Dedifferentiated amniotic fluid mesenchymal stem cell (primary cell): ENCODE results near the gene HNRNPUL1.

Experiments
- DNase-seq: peaks from one replicate; pipeline ENCODE4 v3.0.0-alpha.2; 2016; ENCODE audit errors: extremely low spot score

The HNRNPUL1 gene

DNA sequence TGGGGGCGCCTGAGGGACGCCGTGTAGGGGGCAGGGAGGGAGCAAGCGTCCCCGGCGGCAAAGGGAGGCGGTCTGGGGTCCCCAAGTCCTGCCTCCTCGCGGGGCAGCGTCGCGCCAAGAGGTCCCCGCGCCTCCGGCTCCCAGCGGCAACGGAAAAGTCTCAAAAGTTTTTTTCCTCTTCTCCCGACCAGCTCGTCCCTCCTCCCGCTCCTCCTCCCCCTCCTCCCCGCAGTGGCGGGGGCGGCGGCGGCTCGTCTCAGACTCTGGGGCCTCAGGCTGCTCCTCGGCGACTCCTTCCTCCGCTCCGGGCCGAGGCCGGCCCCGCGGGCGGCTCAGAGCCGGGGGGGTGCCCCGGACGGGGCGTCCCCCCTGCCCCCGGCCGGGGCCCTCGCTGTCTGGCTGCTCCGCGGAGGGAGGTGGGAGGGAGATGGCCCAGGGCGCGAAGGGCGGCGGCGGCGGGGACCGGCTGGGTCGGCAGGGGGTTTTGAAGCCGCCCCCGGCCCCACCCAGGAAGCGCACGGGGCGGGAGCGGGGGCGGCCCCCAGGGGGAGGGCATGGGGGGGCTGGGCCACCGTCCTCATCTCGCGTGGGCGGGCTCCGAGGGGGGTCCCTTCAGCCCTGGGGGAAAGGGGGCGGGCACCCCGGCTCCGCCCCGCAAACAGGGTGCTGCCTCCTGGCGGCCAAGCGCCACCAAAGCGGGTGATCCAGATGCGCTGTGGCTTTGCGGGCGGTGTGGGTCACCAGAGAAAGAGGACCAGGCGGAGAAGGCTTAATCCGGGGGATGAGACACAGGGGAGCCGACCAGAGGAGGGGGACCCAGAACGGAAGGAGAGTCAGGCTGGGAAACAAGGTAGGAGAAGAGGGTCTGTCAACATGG, 89.5 kb downstream of the HNRNPUL1 start, which contains the start of gene TGFB1:
TSS of gene TGFB1 (minus strand) at position 457 of the 877 bp plus-strand sequence. CDS start 878 bp downstream, outside the sequence.
- peak; percentile 69 for DNase-seq

DNA sequence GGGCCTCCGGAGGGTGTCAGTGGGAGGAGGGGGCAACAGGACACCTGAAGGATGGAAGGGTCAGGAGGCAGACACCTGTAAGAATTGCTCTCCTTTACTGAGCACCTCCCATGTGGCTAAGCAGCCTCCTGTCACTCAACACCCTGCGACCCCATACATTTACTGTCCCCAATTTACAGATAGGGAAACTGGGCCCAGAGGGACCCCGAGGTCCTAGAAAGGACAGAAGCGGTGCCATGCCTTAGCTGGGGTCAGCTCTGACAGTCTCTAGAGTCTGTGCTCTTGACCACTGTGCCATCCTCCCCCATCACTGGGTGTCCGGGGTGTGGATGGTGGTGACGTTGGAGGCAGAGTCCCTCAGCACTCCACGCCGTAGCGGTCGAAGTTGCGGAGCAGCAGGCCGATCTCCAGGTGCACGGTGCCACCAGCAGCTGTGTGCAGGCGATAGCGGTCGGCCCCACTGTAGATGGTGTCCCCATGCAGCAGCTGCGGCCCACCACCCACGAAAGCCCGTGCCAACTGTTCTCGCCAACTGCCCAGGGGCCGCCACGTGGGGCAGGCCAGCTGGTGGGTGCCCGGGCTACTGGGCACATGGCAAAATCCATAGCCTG, 90.3 kb downstream of the HNRNPUL1 start:
- DNase-seq, result no peak

DNA sequence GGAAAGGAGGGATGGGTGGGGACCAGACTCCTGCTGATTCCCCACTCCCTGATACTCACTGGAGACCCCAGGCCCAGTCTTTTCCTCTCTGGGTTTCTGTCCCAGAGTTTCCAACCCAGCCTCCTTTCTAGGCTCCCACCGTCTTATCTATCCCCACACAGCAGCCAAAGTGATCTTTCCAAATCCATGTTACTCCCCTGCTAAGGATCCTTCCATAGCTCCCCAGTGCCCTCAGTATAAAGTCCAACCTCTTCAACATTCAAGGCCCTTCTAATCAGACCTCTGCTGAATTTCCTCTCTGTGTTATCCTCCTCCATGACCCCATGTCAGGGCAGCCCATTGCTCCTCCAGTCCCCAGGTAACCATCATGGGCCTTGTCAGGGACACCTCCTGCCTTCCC, 90.9 kb downstream of the HNRNPUL1 start:
- DNase-seq, result no peak

- no peak for DNase-seq
Measured at GRCh38 chr19:41355802-41356201, 91.6 kb downstream of the HNRNPUL1 start.

GRCh38 chr19:41356984-41357739, 93.0 kb downstream of the HNRNPUL1 start:
- no peak for DNase-seq
